HEK293 (cell line): ENCODE measurements around the gene SIAE.

Experiments
- CTCF ChIA-PET: fragments of 350-600 bp; formaldehyde crosslinking; extraction: SDS; loops from one replicate; lab custom pipeline; 2021; ENCODE audit warnings: antibody characterized with exemption; lab: Yijun Ruan, JAX
- POLR2A ChIA-PET: fragments of 300-600 bp; formaldehyde crosslinking; extraction: SDS; loops from one replicate; lab custom pipeline; 2020; ENCODE audit warnings: antibody characterized with exemption, inconsistent platforms; lab: Yijun Ruan, JAX
- H3K27ac ChIP-seq: fragments of 200-500 bp; sonication (Bioruptor generic); 2 replicates; pipeline ENCODE4 v1.5.1; 2014; ENCODE audit warnings: low read depth, low read length, control low read depth, inconsistent platforms; ENCODE audit errors: extremely low read depth
- H3K36me3 ChIP-seq, 2 experiments: fragments of 200-500 bp in 1 of 2; sonication (Bioruptor generic) in 1 of 2; 1 replicate in 1 of 2; 2 replicates in 1 of 2; pipeline ENCODE4 v1.5.1; 2014 to 2017; ENCODE audit warnings: inconsistent platforms in 2 of 2, low read length in 2 of 2; ENCODE audit not compliant: control insufficient read depth in 2 of 2, insufficient read depth in 1 of 2
- H3K4me1 ChIP-seq: fragments of 200-500 bp; sonication (Bioruptor generic); 2 replicates; pipeline ENCODE4 v1.5.1; 2014; ENCODE audit warnings: mild to moderate bottlenecking, low read length, inconsistent platforms; ENCODE audit not compliant: control insufficient read depth, insufficient read depth
- H3K4me3 ChIP-seq: 2 replicates; pipeline ENCODE4 v1.5.1; 2011; ENCODE audit warnings: low read depth, mild to moderate bottlenecking, control low read depth, low read length, moderate library complexity
- H3K9me3 ChIP-seq: fragments of 200-500 bp; sonication (Bioruptor generic); 2 replicates; pipeline ENCODE4 v1.5.1; 2014; ENCODE audit warnings: low read depth, low read length, inconsistent platforms; ENCODE audit not compliant: control insufficient read depth, insufficient read depth
- OVOL3 ChIP-seq: fragments of 450-650 bp; formaldehyde crosslinking; IDR thresholded peaks from 2 replicates; pipeline ENCODE4 v1.5.1; 2016; ENCODE audit warnings: missing biosample characterization, missing genetic modification characterization
- ZBTB1 ChIP-seq: fragments of 450-650 bp; formaldehyde crosslinking; IDR thresholded peaks from 2 replicates; pipeline ENCODE4 v1.5.1; 2016; ENCODE audit warnings: missing biosample characterization, missing genetic modification characterization
- ZBTB48 ChIP-seq: fragments of 450-650 bp; formaldehyde crosslinking; IDR thresholded peaks from 2 replicates; pipeline ENCODE4 v1.5.1; 2016; ENCODE audit warnings: missing biosample characterization, missing genetic modification characterization
- ZIC2 ChIP-seq: fragments of 450-650 bp; formaldehyde crosslinking; IDR thresholded peaks from 2 replicates; pipeline ENCODE4 v1.5.1; 2016; ENCODE audit warnings: missing biosample characterization, missing genetic modification characterization
- ZNF140 ChIP-seq: fragments of 450-650 bp; formaldehyde crosslinking; IDR thresholded peaks from 2 replicates; pipeline ENCODE4 v1.5.1; 2016; ENCODE audit warnings: missing biosample characterization, missing genetic modification characterization
- ZNF148 ChIP-seq: fragments of 450-650 bp; formaldehyde crosslinking; IDR thresholded peaks from 2 replicates; pipeline ENCODE4 v1.5.0; 2017; ENCODE audit warnings: missing biosample characterization, missing genetic modification characterization, borderline replicate concordance
- ZNF184 ChIP-seq: fragments of 450-650 bp; IDR thresholded peaks from 2 replicates; pipeline ENCODE4 v1.5.1; 2018; ENCODE audit warnings: missing biosample characterization, mild to moderate bottlenecking, missing genetic modification characterization
- ZNF202 ChIP-seq: fragments of 450-650 bp; formaldehyde crosslinking; IDR thresholded peaks from 2 replicates; pipeline ENCODE4 v1.5.1; 2016; ENCODE audit warnings: missing biosample characterization, missing genetic modification characterization, borderline replicate concordance
- ZNF248 ChIP-seq: fragments of 450-650 bp; formaldehyde crosslinking; IDR thresholded peaks from 2 replicates; pipeline ENCODE4 v1.5.1; 2017; ENCODE audit warnings: missing biosample characterization, missing genetic modification characterization
- ZNF280D ChIP-seq: fragments of 450-650 bp; formaldehyde crosslinking; IDR thresholded peaks from 2 replicates; pipeline ENCODE4 v1.5.1; 2016; ENCODE audit warnings: missing biosample characterization, missing genetic modification characterization
- ZNF292 ChIP-seq: fragments of 450-650 bp; formaldehyde crosslinking; IDR thresholded peaks from 2 replicates; pipeline ENCODE4 v1.5.1; 2016; ENCODE audit warnings: low read depth, missing biosample characterization, missing genetic modification characterization, borderline replicate concordance
- ZNF324 ChIP-seq: fragments of 450-650 bp; formaldehyde crosslinking; IDR thresholded peaks from 2 replicates; pipeline ENCODE4 v1.5.1; 2016; ENCODE audit warnings: missing biosample characterization, missing genetic modification characterization
- ZNF501 ChIP-seq: fragments of 450-650 bp; formaldehyde crosslinking; IDR thresholded peaks from 2 replicates; pipeline ENCODE4 v1.5.1; 2016; ENCODE audit warnings: missing biosample characterization, missing genetic modification characterization
- ZNF639 ChIP-seq: fragments of 450-650 bp; formaldehyde crosslinking; IDR thresholded peaks from 2 replicates; pipeline ENCODE4 v1.5.1; 2016; ENCODE audit warnings: missing biosample characterization, missing genetic modification characterization
- ZNF654 ChIP-seq: fragments of 450-650 bp; formaldehyde crosslinking; IDR thresholded peaks from 2 replicates; pipeline ENCODE4 v1.5.1; 2016; ENCODE audit warnings: low read depth, missing biosample characterization, missing genetic modification characterization
- ZNF768 ChIP-seq: fragments of 450-650 bp; formaldehyde crosslinking; IDR thresholded peaks from 2 replicates; pipeline ENCODE4 v1.5.1; 2018; ENCODE audit warnings: missing biosample characterization, mild to moderate bottlenecking, missing genetic modification characterization
- ZNF785 ChIP-seq: fragments of 450-650 bp; formaldehyde crosslinking; IDR thresholded peaks from 2 replicates; pipeline ENCODE4 v1.5.1; 2016; ENCODE audit warnings: missing biosample characterization, missing genetic modification characterization
- ZNF791 ChIP-seq: fragments of 450-650 bp; formaldehyde crosslinking; IDR thresholded peaks from 2 replicates; pipeline ENCODE4 v1.5.1; 2016; ENCODE audit warnings: missing biosample characterization, missing genetic modification characterization
- ZSCAN16 ChIP-seq: fragments of 450-650 bp; formaldehyde crosslinking; IDR thresholded peaks from 2 replicates; pipeline ENCODE4 v1.5.1; 2016; ENCODE audit warnings: missing biosample characterization, missing genetic modification characterization
- TF ChIP-seq, protein P1 (sequence below): fragments of 450-650 bp; formaldehyde crosslinking; IDR thresholded peaks from 2 replicates; pipeline ENCODE4 v1.5.1; 2016; ENCODE audit warnings: missing biosample characterization, missing genetic modification characterization, borderline replicate concordance

Gene SIAE

GRCh38 chr11:124658501-124658900 is 15.0 kb downstream of the SIAE start:
- TF ChIP-seq ZIC2 (tag by site-specific recombination) (no peak), ZNF140 (no peak), ZNF148 (tag by site-specific recombination) (no peak), ZNF791 (tag by site-specific recombination) (no peak), ZNF639 (tag by site-specific recombination) (no peak), ZNF785 (tag by site-specific recombination) (no peak), OVOL3 (tag by site-specific recombination) (no peak), ZNF248 (tag by site-specific recombination) (no peak), ZNF184 (tag by site-specific recombination) (no peak), ZNF501 (tag by site-specific recombination) (no peak), ZSCAN16 (tag by site-specific recombination) (no peak), ZNF654 (tag by site-specific recombination) (no peak), ZNF280D (no peak), ZBTB48 (tag by site-specific recombination) (no peak), ZBTB1 (tag by site-specific recombination) (no peak), ZNF292 (tag by site-specific recombination) (no peak), ZNF324 (no peak), ZNF202 (tag by site-specific recombination) (no peak), ZNF768 (tag by site-specific recombination) (no peak)
- TF ChIP-seq, protein P1, sequence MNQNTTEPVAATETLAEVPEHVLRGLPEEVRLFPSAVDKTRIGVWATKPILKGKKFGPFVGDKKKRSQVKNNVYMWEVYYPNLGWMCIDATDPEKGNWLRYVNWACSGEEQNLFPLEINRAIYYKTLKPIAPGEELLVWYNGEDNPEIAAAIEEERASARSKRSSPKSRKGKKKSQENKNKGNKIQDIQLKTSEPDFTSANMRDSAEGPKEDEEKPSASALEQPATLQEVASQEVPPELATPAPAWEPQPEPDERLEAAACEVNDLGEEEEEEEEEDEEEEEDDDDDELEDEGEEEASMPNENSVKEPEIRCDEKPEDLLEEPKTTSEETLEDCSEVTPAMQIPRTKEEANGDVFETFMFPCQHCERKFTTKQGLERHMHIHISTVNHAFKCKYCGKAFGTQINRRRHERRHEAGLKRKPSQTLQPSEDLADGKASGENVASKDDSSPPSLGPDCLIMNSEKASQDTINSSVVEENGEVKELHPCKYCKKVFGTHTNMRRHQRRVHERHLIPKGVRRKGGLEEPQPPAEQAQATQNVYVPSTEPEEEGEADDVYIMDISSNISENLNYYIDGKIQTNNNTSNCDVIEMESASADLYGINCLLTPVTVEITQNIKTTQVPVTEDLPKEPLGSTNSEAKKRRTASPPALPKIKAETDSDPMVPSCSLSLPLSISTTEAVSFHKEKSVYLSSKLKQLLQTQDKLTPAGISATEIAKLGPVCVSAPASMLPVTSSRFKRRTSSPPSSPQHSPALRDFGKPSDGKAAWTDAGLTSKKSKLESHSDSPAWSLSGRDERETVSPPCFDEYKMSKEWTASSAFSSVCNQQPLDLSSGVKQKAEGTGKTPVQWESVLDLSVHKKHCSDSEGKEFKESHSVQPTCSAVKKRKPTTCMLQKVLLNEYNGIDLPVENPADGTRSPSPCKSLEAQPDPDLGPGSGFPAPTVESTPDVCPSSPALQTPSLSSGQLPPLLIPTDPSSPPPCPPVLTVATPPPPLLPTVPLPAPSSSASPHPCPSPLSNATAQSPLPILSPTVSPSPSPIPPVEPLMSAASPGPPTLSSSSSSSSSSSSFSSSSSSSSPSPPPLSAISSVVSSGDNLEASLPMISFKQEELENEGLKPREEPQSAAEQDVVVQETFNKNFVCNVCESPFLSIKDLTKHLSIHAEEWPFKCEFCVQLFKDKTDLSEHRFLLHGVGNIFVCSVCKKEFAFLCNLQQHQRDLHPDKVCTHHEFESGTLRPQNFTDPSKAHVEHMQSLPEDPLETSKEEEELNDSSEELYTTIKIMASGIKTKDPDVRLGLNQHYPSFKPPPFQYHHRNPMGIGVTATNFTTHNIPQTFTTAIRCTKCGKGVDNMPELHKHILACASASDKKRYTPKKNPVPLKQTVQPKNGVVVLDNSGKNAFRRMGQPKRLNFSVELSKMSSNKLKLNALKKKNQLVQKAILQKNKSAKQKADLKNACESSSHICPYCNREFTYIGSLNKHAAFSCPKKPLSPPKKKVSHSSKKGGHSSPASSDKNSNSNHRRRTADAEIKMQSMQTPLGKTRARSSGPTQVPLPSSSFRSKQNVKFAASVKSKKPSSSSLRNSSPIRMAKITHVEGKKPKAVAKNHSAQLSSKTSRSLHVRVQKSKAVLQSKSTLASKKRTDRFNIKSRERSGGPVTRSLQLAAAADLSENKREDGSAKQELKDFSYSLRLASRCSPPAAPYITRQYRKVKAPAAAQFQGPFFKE (tag by site-specific recombination) = no peak
- no peaks in the 10 kb centered on the region for H3K36me3 ChIP-seq
- H3K4me3 ChIP-seq = no peak overlapping the region
- H3K27ac ChIP-seq = no peak overlapping the region
- no peaks in the 10 kb centered on the region for H3K9me3 ChIP-seq
- H3K4me1 ChIP-seq = no peaks in the 10 kb centered on the region
- POLR2A ChIA-PET = no interaction called here
- CTCF ChIA-PET = no interaction called here
